ENCODE data around the gene JPH2.

DNA sequence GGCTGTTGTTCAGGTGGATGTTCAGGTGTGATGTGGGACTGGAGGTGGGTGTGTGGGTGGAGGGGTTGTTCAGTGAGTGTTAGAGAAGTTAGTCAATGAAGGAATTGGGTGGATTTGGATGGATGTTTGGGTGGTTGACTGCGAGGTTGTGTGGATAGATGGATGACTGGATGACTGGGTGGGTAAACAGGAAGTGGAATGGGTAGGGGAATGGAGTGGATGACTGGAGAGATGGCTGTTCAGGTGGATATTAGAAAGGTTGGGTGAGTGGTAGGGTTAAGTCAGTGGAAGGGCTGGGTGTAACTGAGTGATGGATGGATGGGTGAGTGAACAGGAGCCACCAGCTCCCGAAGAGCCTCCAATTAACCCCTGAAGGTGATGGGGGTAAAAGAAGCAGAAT lies 27.9 kb downstream of the JPH2 start:
- TF ChIP-seq, protein P1, sequence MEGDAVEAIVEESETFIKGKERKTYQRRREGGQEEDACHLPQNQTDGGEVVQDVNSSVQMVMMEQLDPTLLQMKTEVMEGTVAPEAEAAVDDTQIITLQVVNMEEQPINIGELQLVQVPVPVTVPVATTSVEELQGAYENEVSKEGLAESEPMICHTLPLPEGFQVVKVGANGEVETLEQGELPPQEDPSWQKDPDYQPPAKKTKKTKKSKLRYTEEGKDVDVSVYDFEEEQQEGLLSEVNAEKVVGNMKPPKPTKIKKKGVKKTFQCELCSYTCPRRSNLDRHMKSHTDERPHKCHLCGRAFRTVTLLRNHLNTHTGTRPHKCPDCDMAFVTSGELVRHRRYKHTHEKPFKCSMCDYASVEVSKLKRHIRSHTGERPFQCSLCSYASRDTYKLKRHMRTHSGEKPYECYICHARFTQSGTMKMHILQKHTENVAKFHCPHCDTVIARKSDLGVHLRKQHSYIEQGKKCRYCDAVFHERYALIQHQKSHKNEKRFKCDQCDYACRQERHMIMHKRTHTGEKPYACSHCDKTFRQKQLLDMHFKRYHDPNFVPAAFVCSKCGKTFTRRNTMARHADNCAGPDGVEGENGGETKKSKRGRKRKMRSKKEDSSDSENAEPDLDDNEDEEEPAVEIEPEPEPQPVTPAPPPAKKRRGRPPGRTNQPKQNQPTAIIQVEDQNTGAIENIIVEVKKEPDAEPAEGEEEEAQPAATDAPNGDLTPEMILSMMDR (IDR thresholded peaks at IDR 0.05), result no peak
- TF ChIP-seq POLR2AphosphoS5 (IDR thresholded peaks at IDR 0.05) (no peak), POLR2A (IDR thresholded peaks at IDR 0.05) (no peak)
